ENCODE measurements around the gene PXDN. TPM values are rescaled to one million over a fixed set of nuclear protein-coding genes. Genes with fewer than 3 reads are reported as not detected.

PXDN gene
- total and polyA plus RNA-seq, 5 donors from 2014 or later: 0.79 TPM; not detected in 4

DNA sequence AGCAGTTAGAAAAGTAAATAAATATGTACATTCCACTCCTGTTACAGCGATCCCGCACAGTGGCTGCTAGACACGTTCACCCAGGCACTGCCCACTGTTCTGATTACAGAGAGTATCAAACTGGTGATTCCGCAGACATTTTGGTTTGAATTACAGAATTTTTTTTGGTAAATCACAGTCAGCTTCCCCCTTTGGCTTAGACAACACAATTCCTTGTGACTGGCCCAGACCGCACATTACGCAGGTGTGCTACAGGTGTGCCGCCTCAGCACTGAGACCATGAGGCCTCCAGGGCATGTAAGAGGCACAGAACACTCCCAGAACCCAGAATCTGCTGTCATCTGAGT lies 112.3 kb downstream of the PXDN start:
- no peaks in the 10 kb centered on the region for H3K27me3 Mint-ChIP-seq
- Histone ChIP-seq H3K9me3 (ENCODE audit: control insufficient read depth in 2 of 2, low read length in 2 of 2) (no peaks in the 10 kb centered on the region), H3K36me3 (ENCODE audit: control insufficient read depth, insufficient read depth, low read length) (no peaks in the 10 kb centered on the region), H3K4me3 (ENCODE audit: low read depth, low read length) (no peak overlapping the region), H3K27ac (ENCODE audit: insufficient read depth, low read length, poor library complexity, severe bottlenecking) (no peak overlapping the region), H3K4me1 (ENCODE audit: control insufficient read depth, insufficient read depth, low read length, poor library complexity, severe bottlenecking) (no peaks in the 10 kb centered on the region), H3K27me3 (ENCODE audit: control insufficient read depth, insufficient read depth, low read length) (no peaks in the 10 kb centered on the region)
- no peak for ATAC-seq (ENCODE audit: low read depth in 2 of 2)
- H3K4me1 Mint-ChIP-seq: no peaks in the 10 kb centered on the region
- no peak overlapping the region for H3K4me3 Mint-ChIP-seq
- peaks cover 0 to 3% (median 0%) of the 10 kb centered on the region in 7 donors for H3K9me3 Mint-ChIP-seq
- H3K27ac Mint-ChIP-seq: no peak overlapping the region
- no peak for DNase-seq
- no peaks in the 10 kb centered on the region for H3K36me3 Mint-ChIP-seq

DNA sequence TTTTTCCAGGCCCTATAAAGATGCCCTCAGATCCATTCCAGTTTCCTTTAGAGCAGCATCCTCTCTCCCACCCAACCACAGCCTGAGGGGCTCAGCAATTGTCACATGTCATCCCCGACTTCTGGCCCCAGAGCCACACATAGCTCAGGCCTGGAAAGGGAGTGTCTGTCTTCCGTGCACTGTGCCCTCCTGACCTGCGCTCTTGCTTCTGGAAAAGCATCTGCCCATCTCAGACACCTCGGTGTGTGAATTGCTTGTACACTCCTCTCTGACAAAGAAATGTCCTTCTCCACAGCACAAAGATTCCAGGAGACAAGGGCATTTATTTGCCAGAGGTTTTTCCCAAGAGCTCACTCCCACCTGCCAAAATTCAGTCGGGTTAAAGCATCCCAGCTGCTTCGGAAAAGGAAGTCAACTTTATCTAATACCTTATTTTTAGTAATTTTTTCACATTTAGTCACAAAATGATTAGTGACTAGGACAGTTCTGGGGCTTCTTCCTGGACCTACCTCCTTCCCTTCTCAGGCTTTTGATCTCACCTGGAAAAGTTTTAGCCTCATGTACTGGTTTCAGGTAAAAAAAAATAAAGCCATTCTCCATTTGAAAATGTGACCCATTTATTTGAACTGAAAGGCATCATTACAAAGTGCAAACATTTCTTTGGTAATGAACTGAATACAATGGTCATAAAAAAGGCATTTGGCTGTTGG lies 112.9 kb downstream of the PXDN start:
- Mint-ChIP-seq H3K9me3 (peaks cover 0 to 3% (median 0%) of the 10 kb centered on the region in 7 donors), H3K36me3 (no peaks in the 10 kb centered on the region), H3K4me3 (no peak overlapping the region), H3K4me1 (no peaks in the 10 kb centered on the region), H3K27me3 (no peaks in the 10 kb centered on the region), H3K27ac (no peak overlapping the region)
- Histone ChIP-seq H3K9me3 (ENCODE audit: control insufficient read depth in 2 of 2, low read length in 2 of 2) (no peaks in the 10 kb centered on the region), H3K4me1 (ENCODE audit: control insufficient read depth, insufficient read depth, low read length, poor library complexity, severe bottlenecking) (no peaks in the 10 kb centered on the region), H3K4me3 (ENCODE audit: low read depth, low read length) (no peak overlapping the region), H3K36me3 (ENCODE audit: control insufficient read depth, insufficient read depth, low read length) (no peaks in the 10 kb centered on the region), H3K27me3 (ENCODE audit: control insufficient read depth, insufficient read depth, low read length) (no peaks in the 10 kb centered on the region), H3K27ac (ENCODE audit: insufficient read depth, low read length, poor library complexity, severe bottlenecking) (no peak overlapping the region)
- no peak for DNase-seq
- no peak for ATAC-seq (ENCODE audit: low read depth in 2 of 2)

- Mint-ChIP-seq H3K4me1 (no peaks in the 10 kb centered on the region), H3K36me3 (no peaks in the 10 kb centered on the region), H3K4me3 (no peak overlapping the region), H3K27me3 (no peaks in the 10 kb centered on the region), H3K27ac (no peak overlapping the region), H3K9me3 (peaks cover 0 to 3% (median 0%) of the 10 kb centered on the region in 7 donors)
- no peaks in the 10 kb centered on the region for H3K4me1 ChIP-seq (ENCODE audit: control insufficient read depth, insufficient read depth, low read length, poor library complexity, severe bottlenecking)
- no peak overlapping the region for H3K27ac ChIP-seq (ENCODE audit: insufficient read depth, low read length, poor library complexity, severe bottlenecking)
- H3K36me3 ChIP-seq (ENCODE audit: control insufficient read depth, insufficient read depth, low read length): no peaks in the 10 kb centered on the region
- ATAC-seq (ENCODE audit: low read depth in 2 of 2): no peak
- DNase-seq: no peak
- no peaks in the 10 kb centered on the region for H3K9me3 ChIP-seq (ENCODE audit: control insufficient read depth in 2 of 2, low read length in 2 of 2)
- no peaks in the 10 kb centered on the region for H3K27me3 ChIP-seq (ENCODE audit: control insufficient read depth, insufficient read depth, low read length)
- no peak overlapping the region for H3K4me3 ChIP-seq (ENCODE audit: low read depth, low read length)
Measured at GRCh38 chr2:1628893-1629292, 115.4 kb downstream of the PXDN start.

DNA sequence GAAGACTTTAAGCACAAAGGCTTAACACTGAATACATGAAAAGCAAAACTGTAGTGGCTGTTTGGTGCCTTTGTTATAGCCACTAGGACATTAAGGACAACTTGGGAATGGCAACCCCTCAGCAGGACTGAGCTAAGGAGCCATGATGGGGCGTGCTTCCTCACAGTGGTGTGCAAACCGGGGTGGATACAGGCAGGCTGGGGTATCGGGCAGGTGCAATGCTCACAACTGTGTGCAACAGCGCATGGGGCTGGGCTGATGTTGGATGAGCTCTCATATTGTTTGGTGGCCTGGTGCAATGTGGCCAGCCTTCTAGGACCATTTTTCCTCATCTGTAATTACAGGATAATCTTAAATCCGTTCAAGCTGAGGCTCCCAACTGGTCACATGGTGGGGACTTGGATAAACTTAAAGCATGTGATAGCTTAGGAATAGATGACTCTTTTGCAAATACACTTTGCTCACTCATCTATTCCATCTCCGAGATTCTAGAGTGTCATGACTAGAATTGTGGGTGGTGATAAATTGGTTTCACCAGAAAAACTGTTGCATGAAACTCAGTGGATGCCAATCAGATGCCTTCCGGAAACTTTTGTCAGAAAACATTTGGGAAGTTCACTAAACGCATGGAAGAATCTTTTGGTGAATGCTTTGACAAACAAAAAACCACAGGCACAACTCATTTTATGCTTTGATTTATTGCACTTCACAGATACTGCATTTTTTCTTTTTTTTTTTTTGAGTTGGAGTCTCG lies 116.5 kb downstream of the PXDN start:
- Histone ChIP-seq H3K36me3 (ENCODE audit: control insufficient read depth, insufficient read depth, low read length) (no peaks in the 10 kb centered on the region), H3K4me1 (ENCODE audit: control insufficient read depth, insufficient read depth, low read length, poor library complexity, severe bottlenecking) (no peaks in the 10 kb centered on the region), H3K27me3 (ENCODE audit: control insufficient read depth, insufficient read depth, low read length) (no peaks in the 10 kb centered on the region), H3K27ac (ENCODE audit: insufficient read depth, low read length, poor library complexity, severe bottlenecking) (no peak overlapping the region), H3K4me3 (ENCODE audit: low read depth, low read length) (no peak overlapping the region), H3K9me3 (ENCODE audit: control insufficient read depth in 2 of 2, low read length in 2 of 2) (no peaks in the 10 kb centered on the region)
- no peak overlapping the region for H3K4me3 Mint-ChIP-seq
- no peaks in the 10 kb centered on the region for H3K36me3 Mint-ChIP-seq
- DNase-seq (no peak), ATAC-seq (ENCODE audit: low read depth in 2 of 2) (no peak)
- H3K27me3 Mint-ChIP-seq: no peaks in the 10 kb centered on the region
- no peak overlapping the region for H3K27ac Mint-ChIP-seq
- peaks cover 0 to 6% (median 0%) of the 10 kb centered on the region in 7 donors for H3K9me3 Mint-ChIP-seq
- H3K4me1 Mint-ChIP-seq: no peaks in the 10 kb centered on the region

DNA sequence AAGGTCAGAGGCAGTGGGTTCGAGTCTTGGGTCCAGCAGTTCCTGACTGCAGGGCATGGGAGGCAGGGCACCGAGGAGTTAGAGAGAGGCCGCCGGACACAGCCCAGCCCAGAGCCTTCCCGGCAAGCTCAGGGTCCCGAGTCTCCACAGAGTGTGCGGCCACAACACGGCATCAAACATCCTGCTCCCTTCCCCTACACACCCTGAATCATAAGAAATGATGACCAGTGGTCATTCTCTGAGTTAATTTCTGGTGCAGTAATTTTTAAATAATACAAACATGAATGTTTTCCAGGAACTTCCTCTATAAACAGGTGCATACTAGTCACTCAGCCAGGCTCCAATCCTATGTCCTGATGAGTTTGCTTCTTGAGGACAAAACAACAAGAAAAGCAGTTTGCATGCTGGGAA lies 118.0 kb downstream of the PXDN start:
- H3K27me3 ChIP-seq (ENCODE audit: control insufficient read depth, insufficient read depth, low read length): no peaks in the 10 kb centered on the region
- ATAC-seq (ENCODE audit: low read depth in 2 of 2): no peak
- no peak for DNase-seq
- no peak overlapping the region for H3K4me3 Mint-ChIP-seq
- H3K9me3 ChIP-seq (ENCODE audit: control insufficient read depth in 2 of 2, low read length in 2 of 2): no peaks in the 10 kb centered on the region
- no peaks in the 10 kb centered on the region for H3K4me1 ChIP-seq (ENCODE audit: control insufficient read depth, insufficient read depth, low read length, poor library complexity, severe bottlenecking)
- no peaks in the 10 kb centered on the region for H3K27me3 Mint-ChIP-seq
- H3K4me1 Mint-ChIP-seq: no peaks in the 10 kb centered on the region
- H3K27ac Mint-ChIP-seq: no peak overlapping the region
- no peak overlapping the region for H3K27ac ChIP-seq (ENCODE audit: insufficient read depth, low read length, poor library complexity, severe bottlenecking)
- H3K36me3 ChIP-seq (ENCODE audit: control insufficient read depth, insufficient read depth, low read length): no peaks in the 10 kb centered on the region
- peaks cover 0 to 6% (median 0%) of the 10 kb centered on the region in 7 donors for H3K9me3 Mint-ChIP-seq
- H3K36me3 Mint-ChIP-seq: no peaks in the 10 kb centered on the region
- H3K4me3 ChIP-seq (ENCODE audit: low read depth, low read length): no peak overlapping the region

- Histone ChIP-seq H3K4me1 (ENCODE audit: control insufficient read depth, insufficient read depth, low read length, poor library complexity, severe bottlenecking) (no peaks in the 10 kb centered on the region), H3K27ac (ENCODE audit: insufficient read depth, low read length, poor library complexity, severe bottlenecking) (no peak overlapping the region), H3K9me3 (ENCODE audit: control insufficient read depth in 2 of 2, low read length in 2 of 2) (no peaks in the 10 kb centered on the region), H3K4me3 (ENCODE audit: low read depth, low read length) (no peak overlapping the region), H3K36me3 (ENCODE audit: control insufficient read depth, insufficient read depth, low read length) (no peaks in the 10 kb centered on the region), H3K27me3 (ENCODE audit: control insufficient read depth, insufficient read depth, low read length) (no peaks in the 10 kb centered on the region)
- DNase-seq (no peak), ATAC-seq (ENCODE audit: low read depth in 2 of 2) (no peak)
- Mint-ChIP-seq H3K4me1 (no peaks in the 10 kb centered on the region), H3K36me3 (no peaks in the 10 kb centered on the region), H3K4me3 (no peak overlapping the region), H3K27ac (no peak overlapping the region), H3K27me3 (no peaks in the 10 kb centered on the region), H3K9me3 (peaks cover 0 to 6% (median 0%) of the 10 kb centered on the region in 7 donors)
Measured at GRCh38 chr2:1625281-1626001, 118.9 kb downstream of the PXDN start.

GRCh38 chr2:1623906-1624445 lies 120.3 kb downstream of the PXDN start:
- H3K36me3 Mint-ChIP-seq: no peaks in the 10 kb centered on the region
- Histone ChIP-seq H3K4me3 (ENCODE audit: low read depth, low read length) (no peak overlapping the region), H3K27ac (ENCODE audit: insufficient read depth, low read length, poor library complexity, severe bottlenecking) (no peak overlapping the region), H3K27me3 (ENCODE audit: control insufficient read depth, insufficient read depth, low read length) (no peaks in the 10 kb centered on the region), H3K9me3 (ENCODE audit: control insufficient read depth in 2 of 2, low read length in 2 of 2) (no peaks in the 10 kb centered on the region), H3K36me3 (ENCODE audit: control insufficient read depth, insufficient read depth, low read length) (no peaks in the 10 kb centered on the region), H3K4me1 (ENCODE audit: control insufficient read depth, insufficient read depth, low read length, poor library complexity, severe bottlenecking) (no peaks in the 10 kb centered on the region)
- H3K4me1 Mint-ChIP-seq: no peaks in the 10 kb centered on the region
- ATAC-seq (ENCODE audit: low read depth in 2 of 2) (no peak), DNase-seq (no peak)
- no peak overlapping the region for H3K27ac Mint-ChIP-seq
- H3K4me3 Mint-ChIP-seq: no peak overlapping the region
- peaks cover 0 to 5% (median 0%) of the 10 kb centered on the region in 7 donors for H3K9me3 Mint-ChIP-seq
- H3K27me3 Mint-ChIP-seq: no peaks in the 10 kb centered on the region
